GM21515 (cell line): ENCODE results near the gene SAMD13.
"Not testable (repeated sequence)": the region's sequence is repeated elsewhere in the genome, so short reads cannot be mapped to it uniquely, and the experiment has no call there.

Experiments used
- ATAC-seq: cut with Tn5 transposase; IDR thresholded peaks from one replicate; pipeline ENCODE4 v1.9.1; 2021; ENCODE audit not compliant: unreplicated experiment

The SAMD13 gene

GRCh38 chr1:84283381-84283780, 18.1 kb upstream of the SAMD13 start:
- no peak for ATAC-seq

DNA sequence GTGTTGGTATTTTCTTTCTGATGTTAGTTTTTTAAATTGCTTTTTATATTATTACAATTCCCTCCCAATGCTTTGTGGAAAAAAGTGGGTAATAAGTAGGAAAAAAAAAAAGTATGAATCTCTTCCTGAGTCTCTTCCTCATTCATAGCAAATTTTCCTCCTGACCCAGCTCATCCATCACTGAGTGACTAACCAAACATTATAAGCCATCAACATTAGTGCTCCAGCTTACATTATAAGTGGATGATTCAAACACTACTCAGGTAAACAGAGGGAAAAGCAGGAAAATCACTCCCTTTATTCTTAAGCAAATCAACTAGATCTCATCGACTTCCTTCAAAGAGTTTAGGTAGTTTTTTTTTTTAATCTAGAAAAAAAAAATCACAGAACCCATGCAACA, 15.4 kb upstream of the SAMD13 start:
- no peak for ATAC-seq

DNA sequence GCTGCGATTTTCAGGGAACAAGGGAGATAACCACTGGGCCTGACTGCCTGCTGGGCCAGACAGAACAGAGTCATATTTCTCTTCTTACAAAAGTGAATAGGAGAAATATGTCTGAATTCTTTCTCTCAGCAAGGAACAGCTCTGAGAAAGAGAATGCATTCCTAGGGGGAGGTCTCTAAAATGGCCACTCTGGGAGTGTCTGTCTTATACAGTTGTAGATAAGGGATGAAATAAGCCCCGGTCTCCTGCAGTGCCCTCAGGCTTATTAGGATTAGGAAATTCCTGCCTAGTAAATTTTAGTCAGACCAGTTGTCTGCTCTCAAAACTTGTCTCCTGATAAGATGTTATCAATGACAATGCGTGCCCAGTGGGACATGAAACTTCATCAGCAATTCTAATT, 14.1 kb upstream of the SAMD13 start:
- not testable (repeated sequence) for ATAC-seq

GRCh38 chr1:84289169-84289785, 12.2 kb upstream of the SAMD13 start:
- ATAC-seq, result no peak

DNA sequence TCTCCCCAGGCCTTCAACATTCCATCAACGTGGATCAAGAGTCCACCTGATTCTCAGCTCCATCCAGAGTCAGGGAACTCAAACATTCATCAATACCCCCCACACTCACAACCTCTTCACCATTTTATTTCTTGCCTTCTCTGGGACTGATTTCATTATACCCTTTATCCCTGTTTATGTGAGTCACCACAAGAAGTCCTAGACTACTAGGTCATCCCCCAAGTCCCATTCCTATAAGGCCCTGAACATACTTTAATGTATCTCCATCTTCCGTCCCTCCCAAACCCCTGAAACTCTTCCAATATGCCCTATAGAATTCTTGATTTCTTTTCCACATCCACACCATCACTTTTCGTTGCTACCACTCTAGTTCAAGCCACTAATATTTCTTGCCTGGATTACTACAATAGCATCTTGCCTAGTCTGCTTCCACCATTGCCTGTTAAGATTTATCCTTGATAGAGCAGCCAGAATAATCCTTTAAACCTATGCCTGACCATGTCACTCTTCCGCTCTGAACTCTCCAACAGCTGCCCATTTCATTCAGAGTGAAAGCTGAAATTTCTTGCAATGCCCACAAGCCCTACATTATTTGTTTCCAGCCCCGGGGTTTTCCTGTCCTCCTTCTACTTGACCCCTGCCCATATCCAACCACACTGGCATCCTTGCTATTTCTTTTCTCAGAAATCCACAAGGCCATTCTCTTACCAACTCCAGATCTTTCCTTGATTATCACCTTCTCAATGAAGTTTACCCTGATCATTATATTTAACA, 9.4 kb upstream of the SAMD13 start:
- ATAC-seq, result no peak

DNA sequence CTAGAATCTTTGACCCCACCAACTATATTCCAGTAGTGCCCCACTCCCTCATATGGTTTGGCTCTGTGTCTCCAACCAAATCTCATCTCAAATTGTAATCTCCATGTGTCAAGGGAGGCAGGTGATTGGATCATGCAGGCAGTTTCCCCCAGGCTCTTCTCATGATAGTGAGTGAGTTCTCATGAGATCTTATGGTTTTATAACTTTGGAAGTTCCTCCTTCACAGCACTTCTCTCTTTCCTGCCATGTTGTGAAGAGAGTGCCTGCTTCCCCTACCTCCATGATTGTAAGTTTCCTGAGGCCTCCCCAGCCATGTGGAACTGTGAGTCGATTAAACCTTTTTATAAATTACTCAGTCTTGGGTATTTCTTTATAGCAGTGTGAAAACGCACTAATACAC, 7.7 kb upstream of the SAMD13 start:
- no peak for ATAC-seq

DNA sequence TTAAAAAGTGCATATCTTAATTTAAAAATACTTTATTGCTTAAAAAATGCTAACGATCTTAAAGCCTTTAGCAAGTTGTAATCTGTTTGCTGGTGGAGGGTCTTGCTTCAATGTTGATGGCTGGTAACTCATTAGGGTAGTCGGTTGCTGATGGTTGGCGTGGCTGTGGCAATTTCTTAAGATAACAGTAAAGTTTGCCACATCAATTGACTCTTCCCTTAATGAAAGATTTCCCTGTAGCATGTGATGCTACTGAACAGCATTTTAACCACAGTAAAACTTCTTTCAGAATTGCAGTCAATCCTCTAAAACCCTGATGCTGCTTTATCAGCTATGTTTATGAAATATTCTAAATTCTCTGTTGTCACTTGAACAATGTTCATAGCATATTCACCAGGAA, 6.8 kb upstream of the SAMD13 start:
- ATAC-seq, result no peak

DNA sequence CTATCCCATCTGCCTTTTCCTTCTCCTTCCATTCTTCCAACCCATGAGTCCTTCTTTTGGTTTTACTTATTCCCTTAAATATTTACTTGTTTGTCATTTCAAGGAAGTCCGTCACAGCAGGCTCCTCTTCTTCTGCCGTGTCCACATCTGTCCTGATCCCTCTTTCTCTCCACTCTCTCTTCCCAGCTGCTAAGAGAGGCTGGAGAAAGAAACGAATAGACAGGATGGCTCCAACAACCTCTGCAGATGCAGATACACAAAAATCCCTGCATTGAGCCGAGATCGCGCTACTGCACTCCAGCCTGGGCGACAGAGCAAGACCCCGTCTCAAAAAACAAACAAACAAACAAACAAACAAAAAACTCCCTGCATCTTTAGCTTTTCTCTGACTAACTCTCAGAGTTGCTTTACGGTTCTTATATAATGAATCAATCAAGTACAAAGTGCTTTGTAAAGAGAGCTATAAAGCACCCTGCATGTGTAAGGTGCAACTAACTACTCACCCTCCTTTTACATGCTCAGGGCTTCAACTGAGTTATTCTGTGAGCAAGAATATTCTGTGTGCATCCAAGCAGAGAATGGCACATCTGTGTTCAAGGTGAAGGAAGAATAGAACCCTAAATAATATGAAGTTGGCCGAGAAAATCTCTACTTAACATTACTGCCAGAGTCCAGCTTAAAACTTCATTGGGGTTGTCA, 3.8 kb upstream of the SAMD13 start:
- no peak for ATAC-seq

- ATAC-seq, result peak; percentile 82
Measured at GRCh38 chr1:84298328-84298683, 3.2 kb upstream of the SAMD13 start.

DNA sequence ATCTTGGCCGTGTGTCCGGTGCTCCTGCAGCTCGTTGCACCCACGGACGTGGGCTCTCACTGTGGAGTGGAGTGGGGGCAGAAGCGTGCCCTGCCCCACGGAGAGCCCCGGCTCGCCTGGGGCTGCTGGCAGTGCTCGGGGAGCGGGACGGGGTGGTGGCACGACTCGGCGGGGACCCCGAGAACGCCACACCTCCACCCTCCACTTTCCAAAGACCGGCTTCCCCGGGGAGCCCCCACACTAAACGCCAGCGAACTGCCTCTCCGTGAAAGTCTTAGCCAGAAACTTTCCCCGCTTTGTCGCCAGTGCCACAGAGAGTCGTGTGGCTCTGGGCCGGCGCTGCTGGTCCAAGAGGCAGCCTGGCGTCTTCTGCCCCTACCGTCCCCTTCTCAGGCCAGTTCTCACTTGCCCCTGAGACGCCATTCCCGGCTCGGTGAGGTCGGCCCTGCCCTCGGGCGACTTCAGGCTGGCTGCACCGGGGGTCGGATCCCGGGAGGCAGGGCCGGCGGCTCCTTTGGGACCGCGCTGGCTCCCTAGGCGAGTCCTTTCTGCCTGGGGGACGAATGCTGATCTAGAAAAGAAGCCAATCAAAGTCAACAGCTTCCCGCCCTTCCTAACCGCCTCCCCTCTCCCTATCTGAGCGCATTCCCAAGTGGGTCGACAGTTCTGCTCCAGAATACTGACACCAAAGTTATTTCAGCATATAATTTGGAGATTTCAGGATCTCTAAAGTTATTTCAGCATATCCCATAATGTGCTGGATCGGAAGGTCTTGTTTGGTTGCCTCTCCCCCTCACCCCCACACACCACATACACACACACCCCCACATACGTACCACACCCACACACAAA, 2.6 kb upstream of the SAMD13 start:
- ATAC-seq, result peak; percentile 43

DNA sequence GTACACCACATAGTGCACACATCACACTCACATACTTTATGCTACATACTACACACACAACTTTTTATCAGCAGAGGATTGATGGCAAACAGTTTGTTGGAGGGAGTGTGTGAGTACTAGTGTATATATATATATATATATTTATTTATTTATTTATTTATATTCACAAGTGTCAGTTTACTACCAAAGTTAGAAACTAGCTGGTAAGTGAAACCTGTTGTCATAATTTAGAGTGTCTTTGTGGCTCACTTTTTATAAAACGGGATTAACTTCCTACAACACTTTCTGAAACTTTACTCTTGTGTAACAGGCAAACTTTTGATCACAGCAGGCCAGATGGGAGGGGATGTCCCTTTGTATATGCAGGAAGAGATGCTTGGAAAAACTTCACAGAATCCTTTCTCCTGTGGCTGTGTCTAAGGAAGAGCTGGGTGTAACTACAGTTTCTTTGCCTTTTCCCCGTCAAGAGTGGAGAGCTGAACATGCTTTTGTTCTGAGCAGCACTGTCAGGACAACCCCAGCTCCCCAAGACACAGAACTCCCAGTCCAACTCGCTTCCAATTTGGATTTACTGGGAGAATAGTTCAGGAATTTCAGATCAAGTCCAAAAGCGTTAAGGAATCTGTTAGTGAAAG, 1.9 kb upstream of the SAMD13 start:
- ATAC-seq, result no peak

DNA sequence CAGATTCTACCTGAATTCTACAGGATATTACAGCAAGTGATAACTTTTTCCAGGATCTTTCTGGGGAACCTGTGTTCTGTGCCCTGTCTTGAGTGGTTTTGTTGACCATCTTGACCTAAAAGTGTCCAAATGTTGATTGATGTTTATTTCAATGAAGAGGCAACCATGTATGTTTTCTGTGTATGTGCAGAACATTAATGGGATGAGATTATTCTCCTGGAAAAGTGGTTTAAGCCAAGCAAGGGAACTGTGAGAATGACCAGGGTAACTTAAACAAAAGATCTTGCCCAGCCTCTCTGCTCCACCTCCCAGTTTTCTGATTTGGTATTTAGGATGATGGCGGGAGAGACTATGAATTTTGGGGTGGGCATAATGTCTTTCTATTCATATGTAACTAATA, 1.0 kb upstream of the SAMD13 start:
- no peak for ATAC-seq

DNA sequence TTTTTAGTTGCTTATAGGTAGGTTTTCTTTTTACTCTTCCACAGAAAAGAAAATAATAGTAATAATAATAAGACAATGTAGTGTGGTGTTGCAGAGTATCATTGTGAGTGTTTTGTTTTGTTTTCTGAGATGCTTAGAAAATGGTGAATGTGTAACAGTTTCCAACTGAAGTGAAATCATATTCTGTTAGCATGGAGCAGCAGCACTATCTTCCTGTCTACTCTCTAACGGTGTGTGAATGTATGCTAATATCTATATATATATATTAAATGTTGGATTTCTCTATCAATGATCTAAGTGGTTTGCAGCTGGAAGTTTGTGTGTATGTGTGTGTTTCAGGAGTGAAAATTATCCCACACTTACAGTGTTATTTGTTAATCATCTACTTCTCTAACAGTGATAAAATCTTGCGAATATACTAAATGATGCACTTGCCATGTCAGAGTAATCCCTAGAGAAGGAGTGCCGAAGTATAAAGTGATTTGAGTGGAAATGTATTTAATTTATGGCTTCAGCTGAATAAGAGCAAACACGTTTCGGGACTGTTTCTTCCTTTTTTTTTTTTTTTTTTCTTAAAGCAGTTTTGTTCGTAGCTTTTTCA, 377 bp downstream of the SAMD13 start:
- no peak for ATAC-seq

- no peak for ATAC-seq
Measured at GRCh38 chr1:84303314-84303830, 1.9 kb downstream of the SAMD13 start.

DNA sequence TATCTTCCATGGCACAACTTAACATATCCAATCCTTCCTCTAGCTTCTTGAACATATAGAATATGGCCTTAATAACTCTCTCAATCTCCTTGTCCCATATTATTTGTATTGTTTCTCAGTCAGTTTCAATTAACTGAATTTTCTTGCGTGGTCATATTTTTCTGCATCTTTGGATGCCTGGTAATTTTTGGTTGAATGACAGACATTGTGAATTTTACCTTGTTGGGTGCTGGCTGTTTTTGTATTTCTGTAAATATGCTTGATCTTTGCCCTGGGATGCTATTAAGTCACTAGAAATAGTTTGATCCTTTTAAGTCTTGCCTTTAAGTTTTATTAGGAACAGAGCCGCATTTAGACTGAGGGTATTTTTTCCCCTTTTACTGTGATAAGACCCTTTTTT, 5.9 kb downstream of the SAMD13 start:
- no peak for ATAC-seq

DNA sequence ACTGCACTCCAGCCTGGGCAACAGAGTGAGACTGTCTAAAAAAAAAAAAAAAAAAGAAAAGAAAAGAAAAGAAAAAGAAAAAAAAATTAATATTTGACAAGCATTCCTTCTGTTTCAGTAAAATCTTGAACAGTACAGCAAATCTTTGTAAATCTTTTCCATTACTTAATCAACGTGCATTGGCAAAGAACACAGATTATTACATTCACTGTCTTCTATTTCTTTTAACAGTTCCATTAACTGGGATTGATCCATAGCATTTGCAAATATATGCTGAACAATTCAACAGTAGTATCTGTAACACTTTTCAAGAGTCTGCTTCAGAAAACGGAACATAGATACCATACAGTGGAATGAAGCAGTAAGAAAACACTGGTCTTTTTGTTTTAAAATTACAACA, 9.8 kb downstream of the SAMD13 start:
- no peak for ATAC-seq

GRCh38 chr1:84319662-84320061, 18.2 kb downstream of the SAMD13 start:
- no peak for ATAC-seq

DNA sequence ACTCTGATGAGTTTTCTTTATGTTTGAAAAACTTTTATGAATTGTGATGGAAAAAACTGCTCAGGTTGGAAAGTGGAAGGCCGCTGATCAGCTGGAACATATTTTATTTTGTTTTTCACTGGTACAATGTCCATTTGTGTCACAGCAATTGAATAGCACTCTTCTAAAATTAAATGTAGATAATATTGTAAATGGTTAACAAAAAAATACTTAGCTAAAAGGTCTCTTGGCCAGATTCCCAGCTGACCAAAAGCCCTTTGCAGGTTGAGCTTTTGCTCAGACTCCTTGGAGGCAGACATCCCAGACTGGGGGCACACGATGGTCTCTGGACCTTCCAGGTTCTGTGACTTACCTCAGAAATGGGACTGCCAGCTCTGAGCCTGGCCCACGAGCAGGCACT, 26.3 kb downstream of the SAMD13 start:
- ATAC-seq, result no peak

DNA sequence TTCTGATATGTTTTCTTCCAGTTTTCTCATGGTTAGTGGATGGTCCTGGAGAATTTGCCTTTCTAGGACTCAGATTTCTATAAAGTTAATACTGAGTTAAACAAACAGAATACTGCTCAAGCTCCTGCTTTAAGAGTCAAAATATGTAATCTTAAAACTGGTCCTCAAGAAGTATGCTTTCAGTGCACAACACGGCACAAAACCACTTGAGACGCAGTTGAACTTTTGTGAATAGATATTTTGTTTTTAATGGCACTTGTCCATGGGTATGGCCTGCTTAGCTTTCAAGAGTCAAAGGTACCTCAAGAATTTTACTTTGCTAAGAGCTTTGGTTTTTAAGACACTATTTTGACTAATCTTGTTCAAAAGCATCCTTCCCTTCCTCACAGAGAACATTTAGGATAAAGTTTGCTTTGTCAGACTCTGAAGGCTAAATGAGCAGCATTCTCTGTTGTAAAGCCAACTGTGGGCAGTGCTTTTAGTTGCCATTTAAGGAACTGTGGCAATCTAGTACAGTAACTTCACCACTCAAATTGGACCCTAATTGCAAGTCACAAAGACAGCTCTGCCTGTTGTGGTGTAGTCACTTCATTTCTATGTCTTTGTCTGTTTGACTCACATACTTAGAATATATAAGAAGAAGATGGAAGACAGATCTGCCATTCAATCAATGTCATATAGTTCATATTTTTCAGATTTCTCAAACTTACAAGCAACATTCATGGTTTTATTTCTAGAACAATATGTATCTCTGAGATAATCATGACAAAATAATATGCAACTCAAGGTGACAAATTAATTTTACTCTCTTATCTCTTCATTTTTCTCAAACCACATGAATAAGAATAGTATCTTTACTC, 28.8 kb downstream of the SAMD13 start:
- ATAC-seq, result no peak
